Bone marrow (tissue), 2 donors: ENCODE measurements around the gene PAPSS1.
"Not testable (repeated sequence)": the region's sequence is repeated elsewhere in the genome, so short reads cannot be mapped to it uniquely, and the experiment has no call there.

ENCODE experiments used
- DNase-seq, 2 donors: peaks; one replicate each; lab custom pipeline; 2025; lab: John Stamatoyannopoulos, UW

PAPSS1 gene

DNA sequence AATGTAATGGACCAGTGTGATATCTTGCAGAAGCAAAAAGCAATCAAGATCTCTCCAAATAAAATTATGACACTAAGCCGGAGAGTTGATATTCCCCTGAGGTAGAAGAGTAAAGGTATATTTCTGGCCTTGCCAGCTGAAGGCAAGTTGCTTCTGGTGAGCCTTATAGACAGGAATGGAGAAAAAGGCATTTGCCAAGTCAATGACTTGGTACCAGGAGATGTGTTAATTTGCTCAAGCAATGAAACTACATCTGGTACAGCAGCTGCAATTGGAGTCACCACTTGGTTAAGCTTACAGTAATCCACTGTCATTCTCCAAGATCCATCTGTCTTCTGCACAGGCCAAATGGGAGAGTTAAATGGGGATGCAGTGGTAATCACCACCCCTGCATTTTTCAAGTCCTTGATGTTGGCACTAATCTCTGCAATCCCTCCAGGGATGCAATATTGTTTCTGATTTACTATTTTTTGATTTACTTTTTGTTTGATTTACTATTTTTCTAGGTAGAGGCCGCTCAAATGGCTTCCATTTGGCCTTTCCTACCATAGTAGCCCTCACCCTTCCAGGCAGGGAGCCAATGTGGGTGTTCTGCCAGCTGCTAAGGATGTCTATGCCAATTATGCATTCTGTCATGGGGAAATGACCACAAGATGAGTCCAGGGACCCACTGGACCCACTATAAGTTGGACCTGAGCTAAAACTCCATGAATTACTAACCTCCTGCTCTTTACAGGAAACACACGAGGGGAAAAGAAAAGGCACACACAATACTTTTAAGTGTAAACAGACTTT is 6.3 kb upstream of the PAPSS1 start:
- not testable (repeated sequence) for DNase-seq

DNA sequence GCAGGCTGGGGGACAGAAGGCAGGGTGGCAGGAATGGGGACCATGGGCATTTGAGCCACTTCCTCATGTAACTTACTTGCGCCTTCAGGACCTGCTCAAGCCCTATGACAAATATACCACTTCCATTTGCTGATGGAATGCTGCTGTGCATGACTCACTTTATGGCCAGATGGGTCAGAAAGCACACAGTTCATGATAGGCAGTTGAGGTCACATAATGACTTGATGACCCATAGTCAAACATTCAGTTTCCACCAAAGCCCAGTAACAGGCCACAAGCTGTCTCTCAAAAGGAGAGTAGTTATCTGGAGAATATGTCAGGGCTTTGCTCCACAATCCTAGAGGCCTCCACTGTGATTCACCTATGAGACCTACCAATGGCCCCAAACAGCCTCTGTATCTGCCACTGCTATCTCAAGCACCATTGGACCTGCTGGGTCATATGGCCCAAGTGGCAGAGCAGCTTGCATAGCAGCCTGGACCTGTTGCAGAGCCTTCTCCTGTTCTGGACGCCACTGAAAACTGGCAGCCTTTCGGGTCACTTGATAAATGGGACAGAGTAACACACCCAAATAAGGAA is 5.3 kb upstream of the PAPSS1 start:
- DNase-seq, result no peak

DNA sequence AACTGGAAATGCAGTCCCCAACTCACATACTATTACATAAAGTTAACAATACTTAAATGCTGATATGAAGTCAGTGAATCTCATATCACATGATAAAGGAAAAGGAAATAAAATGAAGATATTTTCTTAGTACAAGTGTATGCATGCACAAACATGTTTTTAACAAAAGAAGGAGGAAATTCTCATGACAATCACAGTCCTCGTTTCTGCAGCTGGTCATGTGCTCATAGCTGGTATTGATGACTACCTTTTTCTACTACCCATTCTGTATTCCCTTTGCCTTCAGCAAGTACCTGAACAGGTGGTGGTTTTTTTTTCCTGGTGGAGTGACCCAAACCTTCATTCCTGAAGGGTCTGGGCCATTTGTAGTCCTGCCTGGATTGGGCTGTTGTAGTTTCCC is 3.3 kb upstream of the PAPSS1 start:
- not testable (repeated sequence) for DNase-seq

- DNase-seq, result peak in 1 of 2 donors; percentile 45
Observed at GRCh38 chr4:107721436-107722100, 1.5 kb upstream of the PAPSS1 start.

- DNase-seq, result peak; percentile 33 to 38
Observed at GRCh38 chr4:107719207-107719921, 670 bp downstream of the PAPSS1 start.

- DNase-seq, result no peak
Observed at GRCh38 chr4:107718351-107718965, 1.6 kb downstream of the PAPSS1 start.

DNA sequence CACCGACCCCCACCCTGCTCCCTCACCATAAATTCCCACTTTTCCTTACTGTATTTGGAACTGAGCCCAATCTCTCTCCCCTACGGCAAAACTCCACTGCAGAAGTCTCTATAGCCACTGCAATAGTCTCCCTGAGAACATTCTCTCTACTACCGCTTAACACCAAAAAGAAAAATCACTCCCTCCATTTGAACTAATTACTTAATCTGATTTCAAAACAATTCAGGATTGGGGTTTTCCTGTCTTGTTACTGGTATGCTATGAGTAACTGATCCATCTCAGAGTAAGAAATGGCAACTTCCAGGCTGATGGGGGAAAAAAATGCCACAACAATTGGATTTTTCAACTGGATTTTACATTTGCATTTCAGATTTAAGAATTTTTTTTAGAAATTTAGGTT is 5.8 kb downstream of the PAPSS1 start:
- no peak for DNase-seq

DNA sequence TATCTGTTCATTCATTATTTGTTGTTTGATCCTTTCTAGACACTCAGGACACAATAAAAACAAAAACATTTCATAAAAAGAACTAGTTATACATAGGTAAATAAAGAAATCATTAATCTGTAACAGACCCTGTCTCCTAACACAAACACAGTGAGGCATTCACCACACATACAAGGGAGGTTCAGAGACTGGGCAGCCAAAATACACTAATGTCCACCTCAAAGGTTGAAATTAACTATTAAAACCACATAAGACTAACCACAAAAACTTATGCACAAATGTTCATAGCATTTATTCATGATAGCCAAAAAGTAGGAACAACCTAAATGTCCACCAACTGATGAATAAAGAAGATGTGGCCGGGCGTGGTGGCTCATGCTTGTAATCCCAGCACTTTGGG is 7.8 kb downstream of the PAPSS1 start:
- DNase-seq, result no peak

DNA sequence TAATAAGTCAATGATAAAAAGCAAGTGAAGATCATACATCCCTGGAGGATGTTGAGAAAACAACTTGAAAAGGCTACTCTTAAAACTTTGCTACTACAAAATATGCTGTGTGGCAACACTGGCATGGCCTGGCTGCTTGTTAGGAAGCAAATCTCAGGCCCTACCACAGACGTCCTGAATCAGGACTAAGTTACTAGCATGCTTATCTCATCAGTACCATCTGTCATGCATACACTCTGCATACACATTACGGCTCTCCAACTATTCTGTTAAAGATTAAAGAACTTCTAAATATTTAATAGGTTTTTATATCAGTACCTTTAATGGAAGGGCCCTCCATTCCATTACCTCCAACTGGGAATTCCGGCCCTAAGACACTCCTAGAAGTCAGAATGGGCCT is 8.2 kb downstream of the PAPSS1 start:
- DNase-seq, result no peak

DNA sequence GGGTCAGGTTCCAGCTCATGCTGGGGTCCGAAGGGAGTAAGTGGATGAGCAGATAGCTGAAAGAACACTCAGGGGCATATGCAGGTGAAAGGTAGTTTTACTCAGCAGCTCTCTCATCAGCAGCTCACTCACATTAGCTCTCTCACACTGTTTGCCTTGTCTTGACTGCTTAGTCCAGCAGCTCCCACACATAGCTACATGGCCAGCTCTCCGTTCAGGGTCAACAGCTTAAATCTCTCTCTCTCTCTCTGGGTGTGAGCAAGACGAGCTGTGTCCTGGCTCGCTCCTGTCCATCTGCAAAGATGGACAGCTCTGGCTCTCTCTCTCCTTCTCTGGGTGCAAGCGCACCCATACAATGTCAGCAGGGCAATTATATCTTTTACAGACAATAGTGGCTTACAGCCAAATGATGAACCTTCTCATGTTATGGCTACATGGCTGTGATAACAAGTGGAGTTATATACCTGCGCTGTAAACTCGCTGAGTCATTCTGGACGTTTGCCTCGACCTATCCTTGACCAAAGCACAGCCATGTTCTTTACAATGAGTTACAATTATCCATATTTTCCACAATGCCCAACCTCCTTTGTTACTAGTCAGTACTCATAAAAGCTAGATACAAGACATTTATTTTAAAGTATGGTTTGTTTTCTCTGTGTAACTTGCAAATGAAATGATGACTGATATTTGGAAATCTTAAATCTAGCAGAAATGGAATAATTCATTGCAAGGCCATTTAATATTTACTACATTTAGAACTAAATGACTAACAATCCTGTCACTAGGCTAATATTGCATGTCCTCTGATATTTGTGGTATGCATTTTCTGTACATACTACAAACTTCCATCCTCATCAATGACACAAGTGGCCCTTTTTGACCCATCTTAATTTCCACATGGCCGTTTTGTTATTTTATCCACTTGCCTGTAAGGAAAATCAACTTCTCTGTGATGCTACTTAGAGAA is 9.3 kb downstream of the PAPSS1 start:
- no peak for DNase-seq

GRCh38 chr4:107709916-107710315 is 10.1 kb downstream of the PAPSS1 start:
- peak in 1 of 2 donors; percentile 92 for DNase-seq

- DNase-seq, result no peak
Observed at GRCh38 chr4:107708225-107708624, 11.8 kb downstream of the PAPSS1 start.

- DNase-seq, result no peak
Observed at GRCh38 chr4:107705742-107706556, 14.1 kb downstream of the PAPSS1 start.

DNA sequence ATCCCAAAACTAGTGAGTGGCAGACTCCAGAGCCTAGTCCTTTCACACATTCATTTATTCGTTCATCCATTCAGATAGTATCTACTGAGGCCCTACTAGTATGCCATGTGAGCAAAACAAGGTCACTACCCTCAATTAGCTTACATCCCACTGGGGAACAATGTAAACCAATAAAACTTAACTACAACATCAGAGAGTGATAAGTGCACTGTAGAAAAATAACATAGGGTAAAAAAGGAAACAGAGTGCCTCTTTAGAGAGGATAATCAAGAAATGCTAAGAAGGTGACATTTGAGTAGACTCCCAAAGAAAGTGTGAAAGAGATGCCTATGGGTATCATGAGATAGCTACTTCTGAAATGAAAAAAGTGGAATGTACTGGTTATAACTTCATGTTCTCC is 18.5 kb downstream of the PAPSS1 start:
- DNase-seq, result no peak

DNA sequence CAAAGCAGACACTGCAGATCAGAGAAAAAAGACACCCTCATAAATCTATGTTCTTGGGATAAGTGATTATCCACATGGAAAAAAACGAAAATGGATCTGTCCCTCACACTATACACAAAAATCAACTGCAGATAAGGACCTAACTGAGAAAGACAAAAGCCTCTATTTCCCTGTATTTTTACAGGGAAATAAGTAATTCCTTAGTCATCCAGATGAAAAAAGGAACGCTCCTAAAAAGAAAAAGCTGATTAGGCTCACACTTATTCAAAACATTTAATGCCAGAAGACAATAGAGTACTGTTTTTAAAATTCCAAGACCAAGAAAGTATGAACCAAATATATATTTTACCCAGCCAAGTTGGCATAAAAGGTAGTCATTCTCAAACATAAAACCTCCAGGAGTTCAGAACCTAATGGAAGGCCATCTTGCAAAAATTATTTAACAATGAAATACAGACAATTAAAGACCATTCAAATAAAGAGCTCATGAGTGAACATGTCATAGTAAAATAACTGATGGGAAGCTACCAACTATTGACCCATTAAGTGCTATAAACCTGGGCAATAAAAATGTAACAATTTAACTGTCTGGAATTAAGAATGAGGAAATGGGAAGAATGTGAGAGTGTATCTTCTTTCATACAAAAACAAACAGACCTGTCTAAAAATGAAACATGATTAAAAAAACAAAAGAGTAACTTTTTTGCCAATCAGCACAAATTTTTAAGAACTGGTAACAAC is 20.4 kb downstream of the PAPSS1 start:
- DNase-seq, result no peak

- DNase-seq, result not testable (repeated sequence)
Observed at GRCh38 chr4:107696187-107696586, 23.8 kb downstream of the PAPSS1 start.

DNA sequence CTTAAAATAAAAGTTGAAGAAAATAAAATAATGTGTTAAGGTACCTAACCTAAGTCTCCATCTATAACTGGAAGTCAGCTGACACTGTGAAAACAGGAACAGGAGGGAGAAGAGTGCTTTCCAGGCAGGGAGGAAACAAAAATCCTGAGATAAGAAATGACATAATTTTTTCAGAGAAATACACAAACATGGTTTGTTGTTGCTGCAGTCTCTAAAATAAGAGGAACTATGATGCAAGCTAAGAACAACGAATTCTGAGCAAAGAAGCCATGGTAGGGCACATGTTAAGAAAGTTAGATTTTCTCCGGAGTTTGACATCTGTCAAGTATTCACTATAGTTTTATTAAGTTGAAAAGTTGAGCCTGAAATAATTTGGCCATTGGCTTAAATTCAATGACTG is 26.9 kb downstream of the PAPSS1 start:
- peak in 1 of 2 donors; percentile 59 for DNase-seq

DNA sequence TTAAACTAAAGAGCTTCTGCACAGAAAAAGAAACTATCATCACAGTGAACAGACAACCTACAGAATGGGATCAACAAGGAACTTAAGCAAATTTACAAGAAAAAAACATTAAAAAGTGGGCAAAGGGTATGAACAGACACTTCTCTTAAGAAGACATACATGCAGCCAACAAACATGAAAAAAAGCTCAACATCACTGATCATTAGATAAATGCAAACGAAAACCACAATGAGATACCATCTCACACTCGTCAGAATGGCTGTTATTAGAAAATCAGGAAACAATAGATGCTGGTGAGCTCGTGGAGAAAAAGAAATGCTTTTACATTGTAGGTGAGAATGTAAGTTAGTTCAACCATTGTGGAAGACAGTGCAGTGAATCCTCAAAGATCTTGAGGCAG is 27.8 kb downstream of the PAPSS1 start:
- DNase-seq, result no peak

DNA sequence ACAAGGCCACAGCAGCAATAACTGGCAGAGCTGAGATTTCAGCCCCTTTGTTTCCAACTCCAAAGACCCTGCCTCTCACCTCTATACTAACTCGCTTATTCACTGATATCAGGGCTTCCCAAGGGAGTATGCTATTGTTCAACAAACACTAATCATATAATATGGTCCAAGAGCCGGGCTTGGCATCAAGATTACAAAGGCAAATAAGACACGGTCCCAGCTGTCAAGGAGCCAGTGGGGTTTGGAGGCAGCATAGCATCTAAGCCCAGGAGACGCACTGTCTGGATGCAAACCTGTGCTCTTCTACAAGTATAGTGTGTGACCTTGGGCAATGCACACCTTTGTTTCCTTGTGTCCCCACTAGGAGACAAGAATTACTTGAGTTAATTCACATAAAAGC is 28.7 kb downstream of the PAPSS1 start:
- DNase-seq, result no peak
